Esophagus mucosa (tissue), 1 donor: ENCODE measurements around the gene GLTP. TPM values are rescaled to one million over a fixed set of nuclear protein-coding genes. Genes with fewer than 3 reads are reported as not detected.

Experiments used
- ATAC-seq: fragments of 200-7000 bp; cut with Tn5 transposase; one replicate; pipeline ENCODE4 v1.9.1; 2020
- total RNA-seq: library from RNA; stranded (reverse); gene quantifications from one replicate; pipeline ENCODE4 v1.2.4, GENCODE V29; 2023
- donor health status: DM: yes; HTN: yes; CAD: no.

The GLTP gene
- total RNA-seq, 1 donor from 2014 or later = 362 TPM

DNA sequence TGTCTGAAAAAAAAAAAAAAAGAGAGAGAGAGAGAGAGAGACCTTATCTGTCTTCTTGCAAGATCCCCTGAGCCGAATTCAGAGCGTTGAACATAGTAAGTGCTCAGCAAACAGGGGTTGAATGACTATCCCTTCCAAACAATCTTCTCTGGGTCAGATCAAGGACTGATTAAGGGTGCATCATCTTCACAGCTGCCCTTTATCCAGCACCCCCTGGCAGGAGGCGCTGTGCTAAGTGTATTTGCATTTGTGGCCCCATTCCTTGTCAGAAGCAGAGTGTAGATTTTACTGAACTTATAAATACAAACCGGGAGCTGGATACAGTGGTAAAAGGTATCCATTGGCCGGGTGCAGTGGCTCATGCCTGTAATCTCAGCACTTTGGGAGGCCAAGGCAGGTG lies 38.3 kb downstream of the GLTP start:
- ATAC-seq = no peak

DNA sequence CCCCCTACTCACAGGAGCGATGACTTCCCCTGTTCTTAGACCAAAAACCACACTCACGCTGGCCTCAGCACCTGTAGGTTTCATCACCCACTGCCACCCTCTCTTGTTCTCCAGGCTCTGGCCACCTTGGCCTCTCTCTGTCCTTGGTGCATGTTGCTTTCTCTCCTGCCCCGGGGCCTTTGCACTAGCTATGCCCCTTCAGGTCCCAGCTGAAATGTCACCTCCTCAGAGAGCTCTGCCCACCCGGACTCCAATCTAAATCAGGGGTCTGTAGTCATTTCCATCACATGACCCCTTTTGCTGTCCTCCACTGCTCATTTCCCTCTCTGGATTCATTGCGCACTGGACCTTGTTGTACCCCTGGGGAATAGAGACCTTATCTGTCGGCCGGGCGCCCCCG lies 39.0 kb downstream of the GLTP start:
- no peak for ATAC-seq

DNA sequence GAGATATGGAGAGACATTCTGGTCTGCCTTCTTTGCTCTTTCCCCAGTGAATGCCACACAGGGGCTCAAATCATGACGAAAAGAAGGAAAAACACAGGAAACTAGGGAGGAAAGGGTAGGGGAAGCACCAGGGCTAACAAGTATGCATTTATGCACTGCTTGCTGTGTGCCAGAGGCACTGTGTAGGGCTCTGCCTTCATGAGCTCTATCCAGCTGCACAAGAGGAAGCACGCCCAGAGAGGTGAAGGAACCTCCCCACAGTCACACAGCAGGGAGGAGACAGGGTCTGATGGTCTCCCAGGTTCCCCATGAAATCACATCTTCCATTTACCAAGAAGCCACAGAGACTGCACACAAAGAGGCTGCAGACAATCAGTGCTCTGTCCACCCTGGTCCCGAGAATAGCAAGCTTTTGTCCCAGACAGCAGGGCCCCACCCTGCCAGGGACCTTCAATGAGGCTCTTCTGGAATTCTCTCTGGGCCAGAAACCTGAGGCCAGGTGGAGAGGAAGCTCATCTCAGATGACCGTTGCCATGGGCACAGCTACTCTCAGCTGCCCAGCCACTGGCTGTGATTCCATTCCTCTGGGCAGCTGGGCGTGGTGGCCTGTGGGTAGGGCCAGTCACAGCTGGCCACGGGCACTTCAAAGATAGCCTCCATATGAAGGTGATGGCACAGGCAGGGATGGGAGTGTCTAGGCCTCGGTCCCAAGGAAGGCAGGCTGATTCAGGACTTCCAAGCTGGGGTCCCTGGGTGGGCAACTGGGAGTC lies 39.9 kb downstream of the GLTP start:
- ATAC-seq = peak; percentile 27

DNA sequence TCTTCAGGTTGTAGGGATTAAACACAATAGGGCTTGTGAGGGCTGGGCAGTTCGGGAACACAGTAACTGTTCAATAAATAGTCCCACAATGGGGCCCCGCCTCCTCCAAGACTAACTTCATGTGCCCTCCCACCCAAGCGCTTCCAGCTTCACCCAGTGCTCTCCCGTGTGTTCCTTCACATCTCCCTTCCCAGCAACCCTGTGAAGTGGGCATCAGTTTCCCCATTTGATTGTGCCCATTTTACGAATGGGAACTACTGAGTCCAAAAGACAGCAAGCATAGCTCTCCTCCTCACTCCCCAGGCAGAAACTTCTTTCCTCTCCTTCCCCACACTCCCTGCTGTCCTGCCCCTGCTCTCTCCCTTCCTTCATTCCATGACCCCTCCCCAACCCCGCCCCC lies 40.9 kb downstream of the GLTP start:
- ATAC-seq = no peak

DNA sequence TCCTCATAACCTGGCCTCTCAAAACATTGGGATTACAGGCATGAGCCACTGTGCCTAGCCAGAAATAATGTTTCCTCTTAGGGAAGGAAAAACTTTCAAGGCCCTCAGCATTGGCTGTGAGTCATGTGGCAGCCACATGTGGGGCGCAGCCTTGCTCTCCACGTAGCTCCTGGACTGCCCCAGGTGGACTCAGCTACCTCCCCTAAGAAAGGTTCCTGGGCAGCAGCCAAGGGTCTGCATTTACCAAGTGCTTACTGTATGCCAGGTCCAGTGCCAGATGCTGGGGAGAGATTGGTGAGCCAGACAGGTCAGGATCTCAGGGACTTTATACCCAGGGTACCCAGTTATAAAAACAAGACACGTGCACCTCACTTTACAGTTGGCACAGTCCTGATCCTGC lies 43.4 kb downstream of the GLTP start:
- ATAC-seq = peak; percentile 17

DNA sequence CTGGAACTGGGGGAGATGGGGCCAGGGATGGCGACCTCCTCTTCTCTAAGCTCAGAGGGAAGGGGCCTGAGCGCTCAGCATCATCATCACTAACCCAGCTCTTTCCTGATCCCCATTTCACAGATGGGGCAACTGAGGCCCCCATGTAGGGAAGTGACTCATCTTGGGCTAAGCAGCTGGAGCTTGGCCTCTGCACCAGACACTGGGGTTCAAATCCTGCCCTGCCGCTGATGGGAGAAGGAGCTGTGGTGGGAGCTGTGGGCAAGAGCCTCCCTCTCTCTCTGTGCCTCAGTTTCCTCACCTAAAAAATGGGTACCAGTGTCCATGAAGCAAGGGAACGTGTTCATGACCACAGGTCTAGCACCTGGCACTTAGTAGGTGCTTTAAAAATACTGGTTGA lies 44.5 kb downstream of the GLTP start:
- ATAC-seq = no peak

DNA sequence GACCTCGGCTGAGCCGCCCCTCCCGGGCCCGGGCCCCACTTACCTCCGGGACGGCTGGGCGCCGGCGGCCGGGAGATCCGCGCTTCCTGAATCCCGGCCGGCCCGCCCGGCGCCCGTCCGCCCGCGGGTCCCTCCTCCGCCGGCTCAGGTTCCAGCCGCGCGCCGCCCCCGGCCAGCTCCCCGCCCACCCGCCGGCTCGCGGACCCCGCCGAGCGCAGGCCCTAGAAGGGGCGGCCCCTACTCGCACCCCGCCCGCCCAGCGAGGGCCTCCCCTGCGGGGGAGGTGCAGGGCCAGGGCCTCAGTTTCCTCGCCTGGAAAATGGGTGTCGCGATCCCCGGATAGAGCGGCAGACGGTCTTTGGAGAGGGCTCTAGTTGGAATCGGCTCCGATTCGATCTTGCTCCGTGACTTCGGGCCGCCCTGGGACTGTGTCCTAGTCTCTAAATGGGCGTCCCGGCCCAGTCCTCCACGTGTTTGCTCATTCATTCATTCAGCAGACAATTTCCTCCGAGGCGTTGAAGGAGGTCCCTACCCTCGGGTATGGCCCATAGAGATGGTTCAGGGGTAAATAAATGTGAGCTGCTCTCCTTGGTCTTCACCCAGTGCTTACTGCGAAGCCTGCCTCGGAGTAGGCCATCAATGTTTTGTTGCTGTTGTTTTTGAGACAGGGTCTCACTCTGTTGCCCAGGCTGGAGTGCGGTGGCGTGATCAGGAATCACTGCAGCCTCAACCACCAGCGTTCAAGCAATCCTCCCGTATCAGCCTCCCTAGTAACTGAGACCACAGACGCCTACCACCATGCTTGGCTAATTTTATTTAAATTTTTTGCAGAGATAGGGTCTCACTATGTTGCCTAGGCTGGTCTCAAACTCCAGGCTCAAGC lies 46.8 kb downstream of the GLTP start, which contains the start of gene TRPV4:
TRPV4 (minus strand) TSS at position 92 of the 883 bp plus-strand sequence. CDS start 18,602 bp downstream, outside the sequence.
- ATAC-seq = peak; percentile 40

DNA sequence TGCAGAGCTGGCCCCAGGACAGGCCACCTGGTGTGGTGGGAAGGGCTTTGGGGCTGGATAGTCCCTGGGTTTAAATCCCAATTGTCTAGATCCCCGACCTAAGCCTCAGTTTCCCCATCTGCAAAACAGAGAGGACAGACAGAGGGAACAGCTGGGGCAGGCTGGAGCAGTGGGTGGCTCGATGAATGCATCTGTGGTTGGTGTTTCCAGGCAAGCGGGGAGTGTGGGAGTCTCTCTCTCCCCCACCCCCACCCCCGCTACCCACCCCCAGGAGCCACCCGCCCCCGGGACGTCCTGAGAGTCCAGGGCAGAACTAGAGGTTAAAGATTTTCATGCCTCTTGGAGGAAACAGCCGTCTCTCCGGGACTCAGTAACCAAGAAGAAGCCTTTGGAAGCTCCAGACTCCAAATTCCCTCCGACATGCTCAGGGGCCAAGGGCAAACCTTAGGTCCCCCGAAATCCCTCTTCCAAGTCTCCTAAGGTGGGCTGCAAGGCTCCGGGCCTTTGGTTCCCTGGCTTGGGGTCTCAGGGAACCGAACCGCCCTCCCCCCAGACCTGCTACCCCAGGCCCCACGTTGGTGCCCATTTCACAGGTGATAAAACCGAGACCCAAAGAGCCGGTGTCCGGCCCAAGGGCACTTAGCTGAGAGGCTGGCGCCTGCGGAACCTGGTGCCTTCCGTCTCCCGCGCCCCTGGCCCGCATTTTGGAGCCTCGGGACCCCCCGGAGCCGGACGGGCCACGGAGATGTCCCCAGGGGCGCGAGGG lies 47.6 kb downstream of the GLTP start:
- ATAC-seq = no peak

DNA sequence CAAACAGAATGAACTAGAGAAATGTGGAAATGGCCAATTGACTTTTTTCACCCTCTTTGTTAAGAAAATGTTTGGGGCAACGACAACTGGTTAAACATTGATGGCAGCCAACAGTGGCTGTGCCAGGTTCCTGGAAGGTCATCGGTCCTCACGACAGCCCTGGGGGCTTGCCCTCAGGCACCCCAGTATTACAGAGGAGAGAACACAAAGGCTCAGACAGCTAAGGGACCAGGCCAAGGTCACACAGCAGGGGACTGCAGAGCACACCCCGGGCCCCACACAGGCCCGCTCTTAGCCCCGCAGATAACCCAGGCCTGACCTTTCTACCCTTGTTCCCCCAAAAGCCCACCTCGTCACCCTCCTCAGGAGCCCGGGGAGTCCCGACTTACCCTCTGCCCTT lies 48.4 kb downstream of the GLTP start:
- ATAC-seq = no peak

DNA sequence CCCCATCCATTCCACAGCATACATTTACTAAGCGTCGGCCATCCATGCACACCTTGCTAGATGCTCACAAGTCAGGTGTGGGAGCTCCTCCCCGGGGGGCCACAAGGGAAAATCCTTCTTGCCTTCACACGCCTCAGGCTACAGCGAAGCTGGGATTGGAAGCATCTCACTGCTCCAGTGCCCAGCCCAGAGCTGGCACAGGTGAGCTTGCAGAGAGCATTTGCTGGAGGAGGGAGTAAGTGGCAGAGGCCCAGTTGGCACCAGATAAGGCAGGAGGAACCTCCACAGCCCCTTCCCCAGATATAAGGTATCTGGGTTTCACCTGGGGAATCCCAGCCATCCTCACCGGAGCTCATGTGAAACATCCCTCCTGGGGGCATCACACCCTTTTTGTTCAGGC lies 49.0 kb downstream of the GLTP start:
- ATAC-seq = no peak

DNA sequence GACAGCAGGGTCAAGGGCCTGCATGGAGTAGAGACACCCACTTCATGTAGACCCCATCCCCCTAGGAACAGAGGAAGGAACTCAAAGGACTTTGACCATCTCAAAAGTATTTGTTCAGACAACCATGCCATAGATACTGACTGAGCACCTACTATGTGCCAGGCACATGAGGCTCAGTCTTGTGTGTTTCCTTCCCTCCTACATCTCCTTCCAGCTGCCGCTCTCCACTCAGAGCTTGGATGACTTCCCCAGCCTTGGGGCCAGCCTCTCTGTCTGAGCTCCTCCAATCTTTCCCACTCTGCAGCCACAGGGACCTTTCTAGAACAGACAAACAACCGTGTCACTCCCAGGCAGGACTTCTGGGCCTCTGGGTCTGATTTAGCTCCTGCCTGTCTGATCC lies 49.6 kb downstream of the GLTP start:
- no peak for ATAC-seq

DNA sequence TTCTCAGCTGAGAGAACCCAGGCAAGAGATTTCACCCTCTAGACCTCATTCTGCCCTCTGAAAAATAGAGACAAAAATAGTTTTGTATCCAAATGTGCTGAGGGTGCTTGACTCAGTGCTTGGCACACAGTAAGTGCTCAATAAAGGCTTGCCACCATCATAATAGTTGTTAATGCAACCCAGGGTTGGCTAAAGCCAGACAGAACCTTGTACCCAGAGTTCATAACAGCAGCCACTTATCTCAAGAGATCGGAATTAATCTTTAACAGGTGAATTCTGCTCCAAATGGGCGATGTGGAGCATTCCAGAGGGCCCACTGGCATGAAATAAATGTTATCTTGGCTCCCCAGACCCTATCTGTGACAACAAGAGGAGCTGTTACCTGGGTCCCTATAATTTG lies 50.1 kb downstream of the GLTP start:
- no peak for ATAC-seq

DNA sequence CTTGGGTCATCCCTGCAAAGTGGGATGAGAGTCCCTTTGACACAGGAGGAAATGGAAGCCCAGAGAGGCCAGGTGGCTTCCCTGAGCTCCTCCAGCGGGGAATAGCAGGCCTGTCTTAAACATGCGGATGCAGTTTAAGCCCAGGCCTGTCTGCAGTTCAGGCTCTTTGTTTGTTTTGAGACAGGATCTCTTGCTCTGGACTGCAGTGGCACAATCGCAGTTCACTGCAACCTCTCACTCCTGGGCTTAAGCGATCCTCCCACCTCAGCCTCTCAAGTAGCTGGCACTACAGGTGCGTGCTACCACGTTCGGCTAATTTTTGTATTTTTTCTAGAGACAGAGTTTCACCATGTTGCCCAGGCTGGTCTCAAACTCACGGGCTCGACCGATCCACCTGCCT lies 50.7 kb downstream of the GLTP start:
- no peak for ATAC-seq

DNA sequence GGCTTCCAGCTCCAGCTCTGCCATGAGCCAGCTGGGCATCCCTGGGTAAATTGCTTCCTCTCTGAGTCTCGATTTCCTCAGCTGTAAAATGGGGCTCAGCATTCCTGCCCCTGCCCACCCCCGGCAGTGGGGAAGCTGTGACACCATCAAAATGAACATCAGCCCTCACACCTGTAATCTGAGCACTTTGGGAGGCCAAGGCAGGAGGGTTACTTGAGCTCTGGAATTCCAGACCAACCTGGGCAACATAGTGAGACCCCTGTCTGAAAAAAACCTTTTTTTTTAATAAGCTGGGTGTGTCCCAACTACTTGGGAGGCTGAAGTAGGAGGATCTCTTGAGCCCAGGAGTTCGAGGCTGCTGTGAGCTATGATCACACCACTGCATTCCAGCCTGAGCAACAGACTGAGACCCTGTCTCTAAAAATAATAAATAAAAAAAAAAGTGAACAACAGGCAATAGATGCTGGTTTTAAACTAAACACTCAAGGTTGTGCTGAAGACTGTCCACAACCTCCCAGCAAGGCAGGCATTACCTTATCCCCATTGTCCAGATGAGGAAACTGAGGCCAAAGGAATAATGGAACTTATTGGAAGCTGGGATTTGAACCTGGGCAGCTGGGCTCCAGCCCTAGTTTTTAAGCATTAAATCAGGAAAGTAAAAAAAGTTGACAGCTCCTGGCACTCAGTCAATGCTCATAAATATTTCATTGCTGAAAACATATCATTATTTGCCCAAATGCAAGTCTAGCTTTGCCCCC lies 51.4 kb downstream of the GLTP start:
- no peak for ATAC-seq

DNA sequence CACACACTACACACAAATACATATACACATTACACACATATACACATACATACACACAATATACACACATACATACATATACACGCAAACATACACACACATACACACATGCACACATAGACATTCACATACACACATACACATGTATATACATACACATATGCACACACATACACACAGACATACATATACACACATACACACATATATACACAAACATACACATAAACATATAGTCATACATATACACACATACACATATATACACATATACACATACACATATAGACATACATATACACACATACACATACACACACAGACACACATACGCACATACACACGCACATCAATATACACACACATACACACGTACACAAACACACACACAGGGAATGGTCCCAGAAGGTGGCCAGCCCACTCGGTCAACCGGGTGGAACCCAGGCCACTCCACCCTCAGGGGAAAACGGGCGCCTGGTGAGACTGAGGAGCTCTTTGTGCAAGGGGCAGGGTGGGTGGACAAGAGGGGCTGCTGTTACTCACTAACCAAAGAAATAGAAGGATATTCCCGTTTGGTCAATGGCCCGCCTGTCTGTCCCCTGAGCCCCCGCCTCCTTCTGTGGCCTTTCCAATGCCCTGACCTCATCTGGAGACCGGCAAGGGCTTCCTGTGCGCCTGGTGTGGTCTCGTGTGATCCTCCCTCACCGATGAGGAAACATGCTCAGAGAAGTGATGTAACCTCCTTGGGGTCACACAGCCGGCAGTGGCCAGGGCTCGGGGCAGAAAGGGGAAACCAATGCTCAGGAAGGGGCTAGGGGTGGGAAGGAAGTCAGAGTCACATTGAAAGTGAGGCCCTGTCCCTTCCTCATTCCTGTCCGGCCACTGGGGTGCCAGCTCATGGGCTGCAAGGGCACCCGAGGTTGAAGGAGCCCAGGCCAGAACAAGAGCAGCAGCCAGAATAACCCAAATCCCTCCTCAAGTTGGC lies 52.5 kb downstream of the GLTP start:
- peak; percentile 14 for ATAC-seq

DNA sequence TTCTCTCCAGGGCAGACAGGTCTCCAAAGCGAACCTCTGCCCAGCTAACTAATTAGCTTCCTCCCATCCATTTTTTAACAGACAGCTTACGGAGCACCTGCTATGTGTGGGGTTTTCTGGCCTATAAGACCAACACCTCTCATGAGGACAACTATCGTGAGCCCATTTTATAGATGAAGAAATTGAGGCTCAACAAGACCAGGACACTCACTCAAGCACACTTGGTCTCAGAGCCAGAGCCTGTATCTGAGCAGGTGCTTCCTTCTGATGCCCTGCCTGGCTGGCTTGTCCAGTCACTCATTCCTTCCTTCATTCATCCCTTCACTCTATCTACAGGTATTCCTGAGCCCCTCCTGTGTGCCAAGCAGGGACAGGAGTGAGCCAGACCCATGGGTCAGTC lies 53.3 kb downstream of the GLTP start:
- no peak for ATAC-seq

DNA sequence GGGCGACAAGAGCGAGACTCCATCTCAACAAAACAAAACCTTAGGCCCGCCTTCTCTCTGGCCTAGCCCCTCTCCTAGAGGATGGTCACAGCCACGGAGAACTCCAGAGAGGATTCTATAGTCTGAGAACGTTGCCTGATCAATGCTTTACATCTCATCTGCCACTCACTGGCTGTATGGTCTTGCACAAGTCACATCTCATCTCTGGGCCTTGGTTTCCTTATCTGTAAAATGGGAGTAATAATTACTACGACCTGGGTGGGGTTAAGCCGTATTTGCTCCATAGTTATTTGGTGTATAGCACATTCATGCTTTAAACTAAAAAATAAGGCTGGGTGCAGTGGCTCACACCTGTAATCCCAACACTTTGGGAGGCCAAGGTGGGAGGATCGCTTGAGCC lies 55.6 kb downstream of the GLTP start:
- ATAC-seq = no peak

DNA sequence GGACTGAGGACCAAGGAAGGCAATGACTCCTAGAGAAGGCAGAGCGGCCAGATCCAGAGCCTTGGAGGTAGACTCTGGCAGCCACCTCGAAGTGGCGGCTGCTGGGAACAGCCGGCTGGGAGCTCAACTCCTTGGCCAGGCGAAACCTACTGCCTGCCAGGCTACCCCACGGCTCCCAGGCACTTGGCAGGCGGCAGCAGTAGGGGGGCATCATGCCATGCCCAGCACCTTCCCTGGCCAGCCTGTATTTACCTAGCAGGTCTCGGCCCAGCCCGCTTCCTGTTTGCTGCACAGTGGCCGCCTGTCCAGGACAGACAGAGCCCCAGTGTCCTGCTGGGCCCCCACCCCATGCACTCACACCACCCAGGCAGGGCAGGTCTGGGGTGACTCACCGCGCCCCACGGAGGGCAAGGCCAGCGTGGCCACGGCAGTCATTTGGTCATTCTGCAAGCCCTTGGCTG lies 57.4 kb downstream of the GLTP start:
- peak; percentile 54 for ATAC-seq

DNA sequence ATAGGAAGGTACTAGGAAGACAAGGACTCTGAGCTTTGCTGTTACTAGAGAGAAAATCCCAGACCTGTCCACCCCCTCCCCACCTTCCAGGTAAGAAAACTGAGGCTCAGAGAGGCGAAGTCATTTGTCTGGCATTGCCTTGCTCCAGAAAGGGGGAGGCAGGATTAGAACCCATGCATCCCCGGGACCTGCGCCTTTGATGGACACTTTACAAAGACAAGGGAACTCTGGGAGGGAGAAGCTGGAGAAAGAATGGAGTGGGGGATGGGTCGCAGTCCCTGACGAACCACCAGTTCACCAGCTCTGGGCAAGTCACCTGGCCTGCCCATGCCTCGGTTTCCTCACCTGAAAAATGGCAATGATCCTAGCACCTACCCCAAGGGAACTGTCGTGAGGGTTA lies 57.9 kb downstream of the GLTP start:
- ATAC-seq = no peak

DNA sequence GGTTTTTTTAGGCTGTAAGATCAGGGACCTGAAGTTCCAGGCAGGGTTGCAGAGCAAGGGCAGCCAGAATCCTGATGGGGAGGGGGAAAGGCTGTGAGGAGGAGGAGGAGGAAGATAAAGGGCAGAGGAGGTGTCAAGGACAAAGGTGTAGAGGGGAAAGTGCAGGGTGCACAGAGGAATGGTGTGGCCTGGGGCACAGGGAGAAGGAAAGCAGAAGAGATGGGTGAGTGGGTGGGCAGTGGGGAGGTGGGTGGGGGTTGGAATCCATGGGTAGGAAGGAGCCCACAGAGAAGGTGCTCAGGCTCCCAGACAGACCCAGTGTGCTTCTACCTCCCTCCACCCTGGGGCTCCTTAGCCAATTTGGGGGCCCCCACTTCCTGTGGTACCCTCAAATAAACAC lies 58.4 kb downstream of the GLTP start:
- ATAC-seq = no peak

DNA sequence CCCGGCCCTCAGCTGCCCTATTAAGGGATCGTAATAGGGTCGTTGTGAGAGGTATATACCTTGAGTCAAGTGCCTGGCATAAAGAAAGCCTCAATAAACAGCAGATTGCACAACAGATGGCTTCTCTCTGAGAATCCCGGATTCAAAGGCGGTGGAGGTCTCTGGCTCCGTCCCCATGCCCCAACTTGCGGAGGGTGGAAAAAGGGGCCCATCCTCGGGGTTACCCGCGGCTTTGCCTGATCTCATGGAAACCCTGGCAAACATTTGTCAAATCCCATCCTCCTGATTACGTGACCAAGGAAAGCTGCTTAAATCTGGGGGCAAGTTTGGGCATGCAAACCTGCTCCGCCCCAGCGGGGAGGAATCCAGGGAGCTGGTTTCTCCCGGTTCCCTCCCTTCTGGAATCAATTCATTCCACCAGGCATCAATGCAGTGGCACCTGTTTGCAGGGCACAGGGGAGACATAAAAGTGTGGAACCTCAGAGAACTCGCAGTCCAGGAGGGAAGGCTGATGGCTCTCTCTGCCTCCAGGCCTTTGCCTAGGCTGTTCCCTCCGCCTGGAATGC lies 59.4 kb downstream of the GLTP start:
- ATAC-seq = peak; percentile 62
